Activated T-helper 17 cell treated with anti-CD3 and anti-CD28 coated beads, Interleukin-2, amount 50 U/mL, for 72 hours (primary cell): ENCODE measurements around the gene ABCB9. TPM values are rescaled to one million over a fixed set of nuclear protein-coding genes. Genes with fewer than 3 reads are reported as not detected.
"Not testable (repeated sequence)": the region's sequence is repeated elsewhere in the genome, so short reads cannot be mapped to it uniquely, and the experiment has no call there.

Source experiments
- ATAC-seq: fragments of 150-1000 bp; cut with Tn5 transposase; replicated peaks from 2 replicates; pipeline ENCODE4 v1.10.0; 2021; ENCODE audit warnings: mild to moderate bottlenecking, moderate library complexity
- H3K27ac Mint-ChIP-seq: one replicate; pipeline ENCODE4 v1.8.0; 2022; ENCODE audit warnings: mixed read lengths
- H3K27me3 Mint-ChIP-seq: one replicate; pipeline ENCODE4 v1.8.0; 2022; ENCODE audit warnings: mixed read lengths
- H3K36me3 Mint-ChIP-seq: one replicate; pipeline ENCODE4 v1.8.0; 2022; ENCODE audit warnings: low read depth, mild to moderate bottlenecking, mixed read lengths
- H3K4me1 Mint-ChIP-seq: one replicate; pipeline ENCODE4 v1.8.0; 2022; ENCODE audit warnings: mixed read lengths
- H3K4me3 Mint-ChIP-seq: one replicate; pipeline ENCODE4 v1.8.0; 2022; ENCODE audit warnings: mild to moderate bottlenecking, mixed read lengths
- H3K9me3 Mint-ChIP-seq: one replicate; pipeline ENCODE4 v1.8.0; 2022; ENCODE audit warnings: mixed read lengths
- total RNA-seq, 2 donors: library from RNA; stranded (reverse); gene quantifications; one replicate each; pipeline ENCODE4 v1.2.3, GENCODE V29; 2022

The ABCB9 gene
- total RNA-seq, 2 donors from 2014 or later, result 7.7 to 12.0 TPM

DNA sequence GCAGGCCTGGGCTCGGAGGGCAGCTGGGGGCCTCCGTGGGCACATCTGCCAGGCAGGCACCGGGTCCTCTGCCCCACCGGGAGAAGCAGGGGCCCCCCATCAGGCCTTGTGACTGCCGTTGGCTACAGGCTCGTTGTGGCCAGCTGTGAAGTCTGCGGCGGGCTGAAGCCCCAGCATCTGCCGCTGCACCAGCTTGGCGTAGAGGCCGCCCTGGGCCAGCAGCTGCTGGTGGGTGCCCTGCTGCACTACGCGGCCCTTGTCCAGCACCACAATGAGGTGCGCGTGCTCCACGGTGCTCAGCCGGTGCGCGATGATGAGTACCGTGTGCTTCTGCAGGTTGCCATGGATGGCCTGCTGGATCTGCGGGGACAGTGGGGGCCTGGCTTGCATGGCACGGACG, 36.5 kb downstream of the ABCB9 start:
- Mint-ChIP-seq H3K4me1 (no peaks in the 10 kb centered on the region), H3K9me3 (no peaks in the 10 kb centered on the region), H3K27ac (no peak overlapping the region), H3K27me3 (no peaks in the 10 kb centered on the region), H3K4me3 (no peak overlapping the region), H3K36me3 (no peaks in the 10 kb centered on the region)
- no peak for ATAC-seq

- Mint-ChIP-seq H3K4me1 (no peaks in the 10 kb centered on the region), H3K9me3 (no peaks in the 10 kb centered on the region), H3K27me3 (no peaks in the 10 kb centered on the region), H3K36me3 (no peaks in the 10 kb centered on the region), H3K27ac (no peak overlapping the region), H3K4me3 (no peak overlapping the region)
- no peak for ATAC-seq
Observed at GRCh38 chr12:122929148-122929538, 37.1 kb downstream of the ABCB9 start.

- no peaks in the 10 kb centered on the region for H3K27me3 Mint-ChIP-seq
- H3K4me3 Mint-ChIP-seq, result no peak overlapping the region
- no peaks in the 10 kb centered on the region for H3K36me3 Mint-ChIP-seq
- H3K27ac Mint-ChIP-seq, result no peak overlapping the region
- no peaks in the 10 kb centered on the region for H3K9me3 Mint-ChIP-seq
- no peak for ATAC-seq
- H3K4me1 Mint-ChIP-seq, result no peaks in the 10 kb centered on the region
Observed at GRCh38 chr12:122928404-122929147, 37.7 kb downstream of the ABCB9 start.

- H3K27me3 Mint-ChIP-seq, result no peaks in the 10 kb centered on the region
- no peaks in the 10 kb centered on the region for H3K36me3 Mint-ChIP-seq
- no peaks in the 10 kb centered on the region for H3K4me1 Mint-ChIP-seq
- H3K4me3 Mint-ChIP-seq, result no peak overlapping the region
- no peak for ATAC-seq
- no peak overlapping the region for H3K27ac Mint-ChIP-seq
- H3K9me3 Mint-ChIP-seq, result no peaks in the 10 kb centered on the region
Observed at GRCh38 chr12:122927756-122928403, 38.4 kb downstream of the ABCB9 start.

- Mint-ChIP-seq H3K27me3 (no peaks in the 10 kb centered on the region), H3K4me3 (no peak overlapping the region), H3K9me3 (no peaks in the 10 kb centered on the region), H3K4me1 (peaks cover under 1% of the 10 kb centered on the region), H3K36me3 (no peaks in the 10 kb centered on the region), H3K27ac (no peak overlapping the region)
- ATAC-seq, result no peak
Observed at GRCh38 chr12:122921917-122922316, 44.3 kb downstream of the ABCB9 start.

- ATAC-seq, result no peak
- Mint-ChIP-seq H3K36me3 (no peaks in the 10 kb centered on the region), H3K27ac (no peak overlapping the region), H3K4me3 (no peak overlapping the region), H3K4me1 (peaks cover 6% of the 10 kb centered on the region), H3K27me3 (no peaks in the 10 kb centered on the region), H3K9me3 (no peaks in the 10 kb centered on the region)
Observed at GRCh38 chr12:122920687-122921086, 45.6 kb downstream of the ABCB9 start.

DNA sequence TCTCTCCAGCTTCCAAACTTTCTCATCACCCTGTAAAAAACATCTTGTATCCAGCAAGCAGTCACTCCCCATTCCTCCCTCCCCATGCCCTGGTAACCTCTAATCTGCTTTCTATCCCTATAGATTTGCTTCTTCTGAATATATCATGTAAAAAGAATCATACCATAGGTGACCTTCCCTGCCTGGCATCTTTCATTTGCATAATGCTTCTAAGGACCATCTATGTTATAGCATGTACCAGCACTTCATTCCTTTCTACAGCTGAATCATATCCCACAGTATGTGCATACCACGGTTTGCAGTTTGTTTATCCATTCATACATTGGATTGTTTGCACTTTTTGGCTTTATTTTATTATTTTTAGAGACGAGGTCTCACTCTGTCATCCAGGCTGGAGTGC, 47.4 kb downstream of the ABCB9 start:
- H3K36me3 Mint-ChIP-seq, result no peaks in the 10 kb centered on the region
- no peaks in the 10 kb centered on the region for H3K9me3 Mint-ChIP-seq
- H3K4me1 Mint-ChIP-seq, result peaks cover 6% of the 10 kb centered on the region
- no peak overlapping the region for H3K4me3 Mint-ChIP-seq
- ATAC-seq, result no peak
- H3K27ac Mint-ChIP-seq, result no peak overlapping the region
- H3K27me3 Mint-ChIP-seq, result no peaks in the 10 kb centered on the region

DNA sequence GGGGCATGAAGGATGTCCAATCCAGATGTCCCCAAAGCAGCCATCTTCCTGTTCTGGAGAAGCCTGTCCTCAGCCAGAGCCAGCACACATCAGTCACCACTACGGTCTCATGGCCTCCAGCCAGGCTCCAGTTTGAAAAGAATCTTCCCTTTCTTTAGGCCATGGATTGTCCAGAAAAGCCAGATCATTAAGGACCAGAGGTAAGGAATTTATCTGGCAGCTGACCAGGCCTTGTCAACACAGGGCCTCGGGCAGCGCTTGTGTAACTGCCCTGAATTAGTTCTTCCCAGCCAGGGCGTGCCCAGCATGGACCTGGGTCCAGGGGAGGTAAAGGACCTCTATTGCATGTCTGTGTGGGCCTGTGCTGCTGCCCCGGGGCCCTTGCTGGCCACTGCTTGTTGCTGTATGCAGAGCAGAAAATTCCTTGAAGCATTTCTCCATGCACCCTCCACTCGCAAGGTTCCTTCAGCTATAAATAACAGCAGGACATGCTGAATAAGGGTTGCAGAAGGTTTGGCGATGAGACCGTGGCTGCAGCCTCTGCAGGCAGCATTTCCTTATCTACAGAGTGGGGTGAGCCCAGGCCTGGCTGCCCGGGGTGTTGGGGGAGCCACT, 48.6 kb downstream of the ABCB9 start:
- peaks cover 6% of the 10 kb centered on the region for H3K4me1 Mint-ChIP-seq
- no peaks in the 10 kb centered on the region for H3K36me3 Mint-ChIP-seq
- no peaks in the 10 kb centered on the region for H3K9me3 Mint-ChIP-seq
- no peak for ATAC-seq
- H3K27ac Mint-ChIP-seq, result no peak overlapping the region
- no peak overlapping the region for H3K4me3 Mint-ChIP-seq
- no peaks in the 10 kb centered on the region for H3K27me3 Mint-ChIP-seq

DNA sequence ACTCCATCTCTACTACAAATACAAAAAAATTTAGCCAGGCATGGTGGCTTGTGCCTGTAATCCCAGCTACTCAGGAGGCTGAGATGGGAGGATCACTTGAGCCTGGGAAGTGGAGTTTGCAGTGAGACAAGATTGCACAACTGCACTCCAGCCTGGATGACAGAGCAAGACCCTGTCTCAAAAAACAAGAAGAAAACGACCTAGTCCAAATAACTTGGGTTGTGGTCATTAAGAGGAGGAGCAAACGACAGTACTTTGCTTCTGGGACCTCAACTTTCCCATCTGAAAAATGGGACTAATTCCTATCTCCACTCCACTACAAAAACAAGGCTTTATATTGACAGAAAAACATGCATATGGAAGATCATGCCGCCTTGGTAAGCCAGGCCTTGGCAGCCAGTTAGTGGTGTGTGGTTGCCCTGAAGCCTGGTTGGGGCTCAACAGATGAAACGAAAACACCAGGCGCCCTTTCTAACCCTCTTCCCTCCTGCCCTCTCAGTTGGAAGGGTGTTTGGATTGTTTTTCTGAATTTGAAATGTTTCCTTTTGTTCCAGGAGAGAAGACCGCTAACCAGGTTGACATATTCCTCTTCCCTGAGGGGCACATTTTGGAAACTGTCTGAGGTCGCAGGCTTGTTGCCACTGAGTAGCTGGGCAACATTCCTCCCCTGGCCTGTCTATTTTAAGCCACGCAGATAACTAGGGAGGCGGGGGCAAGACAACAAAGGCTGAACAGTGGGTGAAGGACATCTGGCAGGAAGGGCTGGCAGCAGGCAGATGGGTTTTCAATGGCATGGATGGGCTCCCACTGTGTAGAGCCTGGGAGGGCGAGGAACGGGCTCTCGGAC, 56.6 kb downstream of the ABCB9 start:
- ATAC-seq, result no peak
- Mint-ChIP-seq H3K4me3 (no peak overlapping the region), H3K36me3 (no peaks in the 10 kb centered on the region), H3K27me3 (no peaks in the 10 kb centered on the region), H3K4me1 (no peaks in the 10 kb centered on the region), H3K9me3 (no peaks in the 10 kb centered on the region), H3K27ac (no peak overlapping the region)

- no peaks in the 10 kb centered on the region for H3K27me3 Mint-ChIP-seq
- no peaks in the 10 kb centered on the region for H3K4me1 Mint-ChIP-seq
- ATAC-seq, result no peak
- H3K36me3 Mint-ChIP-seq, result no peaks in the 10 kb centered on the region
- no peak overlapping the region for H3K27ac Mint-ChIP-seq
- H3K4me3 Mint-ChIP-seq, result no peak overlapping the region
- H3K9me3 Mint-ChIP-seq, result no peaks in the 10 kb centered on the region
Observed at GRCh38 chr12:122908915-122909314, 57.3 kb downstream of the ABCB9 start.

- H3K4me3 Mint-ChIP-seq, H3K9me3 Mint-ChIP-seq, H3K36me3 Mint-ChIP-seq, H3K4me1 Mint-ChIP-seq, H3K27ac Mint-ChIP-seq, H3K27me3 Mint-ChIP-seq, ATAC-seq: not testable (repeated sequence)
Observed at GRCh38 chr12:122905258-122905657, 61.0 kb downstream of the ABCB9 start.

GRCh38 chr12:122903693-122904034, 62.6 kb downstream of the ABCB9 start:
- Mint-ChIP-seq H3K36me3 (no peaks in the 10 kb centered on the region), H3K4me1 (peaks cover 15% of the 10 kb centered on the region), H3K27me3 (no peaks in the 10 kb centered on the region), H3K9me3 (no peaks in the 10 kb centered on the region), H3K27ac (no peak overlapping the region), H3K4me3 (no peak overlapping the region)
- no peak for ATAC-seq

DNA sequence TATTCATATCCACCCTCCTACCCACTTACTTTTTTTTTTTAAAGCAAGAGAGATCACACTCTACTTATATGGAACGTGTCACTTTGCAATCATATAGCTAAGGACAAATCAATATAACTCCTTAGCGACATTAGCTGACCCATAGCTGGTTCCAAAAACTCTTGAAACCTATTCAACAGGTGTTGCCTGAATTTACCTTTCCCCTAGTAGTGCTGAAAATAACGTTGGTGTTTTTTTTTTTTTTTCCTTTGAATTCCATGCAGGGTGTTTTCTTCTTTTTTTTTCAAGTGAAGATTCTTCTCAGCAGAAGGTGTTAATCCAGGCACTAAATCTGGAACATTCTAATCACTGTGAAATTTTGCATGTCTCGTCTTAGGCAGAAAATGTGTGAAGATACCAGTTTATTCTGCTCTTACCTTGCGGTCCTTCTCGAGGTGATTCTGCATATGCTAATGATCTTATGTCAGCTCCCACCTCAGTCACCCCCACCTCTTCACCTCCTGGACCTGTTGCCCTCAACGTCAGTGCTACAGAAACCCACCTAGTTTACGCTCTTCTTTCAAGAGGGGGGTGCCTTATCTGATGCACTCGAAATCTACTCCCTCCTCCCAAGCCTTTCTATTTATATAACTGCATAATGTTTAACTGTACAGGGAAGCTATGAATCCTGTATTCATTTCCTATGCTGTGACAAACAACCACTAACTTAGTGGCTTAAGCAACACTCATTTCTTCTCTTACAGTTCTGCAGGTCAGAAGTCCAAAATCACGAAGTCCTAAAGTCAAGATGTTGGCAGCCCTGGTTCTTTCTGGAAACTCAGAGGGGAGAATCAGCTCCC, 63.2 kb downstream of the ABCB9 start:
- no peak overlapping the region for H3K27ac Mint-ChIP-seq
- peaks cover 21% of the 10 kb centered on the region for H3K4me1 Mint-ChIP-seq

GRCh38 chr12:122899887-122900286, 66.4 kb downstream of the ABCB9 start:
- ATAC-seq, result no peak
- Mint-ChIP-seq H3K4me3 (no peak overlapping the region), H3K4me1 (peaks cover 34% of the 10 kb centered on the region)

More for the DNA sequence above, 63.2 kb downstream of the ABCB9 start:
- no peaks in the 10 kb centered on the region for H3K9me3 Mint-ChIP-seq
- H3K36me3 Mint-ChIP-seq, result no peaks in the 10 kb centered on the region
- ATAC-seq, result no peak
- H3K27me3 Mint-ChIP-seq, result no peaks in the 10 kb centered on the region
- no peak overlapping the region for H3K4me3 Mint-ChIP-seq

More at GRCh38 chr12:122899887-122900286, 66.4 kb downstream of the ABCB9 start:
- Mint-ChIP-seq H3K36me3 (peaks cover 18% of the 10 kb centered on the region), H3K27ac (no peak overlapping the region), H3K27me3 (no peaks in the 10 kb centered on the region), H3K9me3 (peaks cover 4% of the 10 kb centered on the region)
